Measurements from ENCODE around the gene SLC6A13. TPM values are rescaled to one million over a fixed set of nuclear protein-coding genes. Genes with fewer than 3 reads are reported as not detected.

Gene SLC6A13
- total RNA-seq, 4 donors from 2014 or later, result 0.80 to 4.9 (median 1.7) TPM; not detected in 1

DNA sequence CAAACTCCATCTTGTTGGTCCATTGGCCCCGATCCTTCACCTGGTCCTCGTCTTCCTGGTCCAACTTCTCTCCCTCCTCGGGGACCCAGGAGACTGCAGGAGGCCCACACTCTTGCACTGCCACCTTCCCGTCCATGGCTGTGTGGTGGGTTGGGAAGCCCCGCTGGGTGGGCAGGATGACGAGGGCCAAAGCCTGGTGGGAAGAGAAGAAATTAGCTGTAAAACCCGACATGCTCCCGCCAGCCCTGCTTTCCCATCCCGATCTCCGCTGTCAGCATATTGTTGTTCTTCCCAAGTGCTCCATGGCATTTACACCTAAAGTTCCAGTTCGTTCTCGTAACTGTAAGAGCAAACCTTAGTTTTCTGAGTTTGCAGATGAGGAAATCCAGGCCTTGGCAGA, 52.8 kb downstream of the SLC6A13 start:
- Histone ChIP-seq H3K27ac (no peak overlapping the region), H3K36me3 (no peaks in the 10 kb centered on the region), H3K27me3 (no peaks in the 10 kb centered on the region), H3K9me3 (no peaks in the 10 kb centered on the region), H3K4me1 (peaks cover 0 to 16% (median 2%) of the 10 kb centered on the region in 4 donors), H3K4me3 (no peak overlapping the region)
- DNase-seq, result no peak
- TF ChIP-seq, protein P1, sequence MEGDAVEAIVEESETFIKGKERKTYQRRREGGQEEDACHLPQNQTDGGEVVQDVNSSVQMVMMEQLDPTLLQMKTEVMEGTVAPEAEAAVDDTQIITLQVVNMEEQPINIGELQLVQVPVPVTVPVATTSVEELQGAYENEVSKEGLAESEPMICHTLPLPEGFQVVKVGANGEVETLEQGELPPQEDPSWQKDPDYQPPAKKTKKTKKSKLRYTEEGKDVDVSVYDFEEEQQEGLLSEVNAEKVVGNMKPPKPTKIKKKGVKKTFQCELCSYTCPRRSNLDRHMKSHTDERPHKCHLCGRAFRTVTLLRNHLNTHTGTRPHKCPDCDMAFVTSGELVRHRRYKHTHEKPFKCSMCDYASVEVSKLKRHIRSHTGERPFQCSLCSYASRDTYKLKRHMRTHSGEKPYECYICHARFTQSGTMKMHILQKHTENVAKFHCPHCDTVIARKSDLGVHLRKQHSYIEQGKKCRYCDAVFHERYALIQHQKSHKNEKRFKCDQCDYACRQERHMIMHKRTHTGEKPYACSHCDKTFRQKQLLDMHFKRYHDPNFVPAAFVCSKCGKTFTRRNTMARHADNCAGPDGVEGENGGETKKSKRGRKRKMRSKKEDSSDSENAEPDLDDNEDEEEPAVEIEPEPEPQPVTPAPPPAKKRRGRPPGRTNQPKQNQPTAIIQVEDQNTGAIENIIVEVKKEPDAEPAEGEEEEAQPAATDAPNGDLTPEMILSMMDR (IDR thresholded peaks at IDR 0.05), result no peak
- TF ChIP-seq POLR2A (IDR thresholded peaks at IDR 0.05), result no peak

DNA sequence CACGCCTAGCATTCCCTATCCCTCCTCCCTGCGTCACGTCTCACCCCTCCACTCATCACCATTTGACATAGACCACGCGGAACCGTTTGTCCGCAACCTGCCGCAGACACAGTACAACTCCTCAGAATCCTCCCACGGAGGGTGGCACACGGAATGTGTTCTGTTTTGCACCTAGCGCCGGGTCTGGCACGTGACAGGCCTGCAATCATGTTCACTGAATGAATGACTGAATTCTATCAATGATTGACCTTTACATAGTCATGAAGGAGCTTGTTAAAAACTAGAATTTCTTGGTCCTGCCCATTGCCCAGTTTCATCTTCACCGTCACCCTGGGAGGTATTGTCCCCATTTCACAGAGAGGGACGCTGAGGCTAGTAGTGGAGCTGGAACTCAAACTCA, 53.4 kb downstream of the SLC6A13 start:
- DNase-seq, result no peak
- Histone ChIP-seq H3K36me3 (no peaks in the 10 kb centered on the region), H3K27me3 (no peaks in the 10 kb centered on the region), H3K4me3 (no peak overlapping the region), H3K4me1 (peaks cover 0 to 16% (median 2%) of the 10 kb centered on the region in 4 donors), H3K27ac (no peak overlapping the region), H3K9me3 (no peaks in the 10 kb centered on the region)
- no peak for TF ChIP-seq POLR2A (IDR thresholded peaks at IDR 0.05)
- TF ChIP-seq, protein P1 (IDR thresholded peaks at IDR 0.05), result no peak

DNA sequence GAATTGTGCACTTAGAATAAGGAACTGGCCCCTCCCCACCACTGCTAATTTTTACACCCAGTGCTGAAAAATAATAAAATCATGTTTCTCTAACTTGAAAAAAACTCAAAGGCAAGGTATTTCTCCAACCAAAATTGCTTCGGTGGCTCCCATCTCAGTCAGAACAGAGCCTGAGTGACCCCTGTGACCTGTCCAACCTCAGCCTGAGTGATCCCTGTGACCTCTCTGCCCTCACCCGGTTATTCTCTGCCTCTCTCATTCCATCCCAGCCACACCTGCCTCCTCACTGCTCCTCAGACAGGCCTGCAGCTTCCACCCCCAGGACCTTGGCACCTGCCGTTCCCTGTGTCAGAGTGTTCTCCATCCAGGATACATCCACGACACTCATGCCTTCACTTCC, 53.8 kb downstream of the SLC6A13 start:
- DNase-seq, result no peak
- Histone ChIP-seq H3K27me3 (no peaks in the 10 kb centered on the region), H3K36me3 (no peaks in the 10 kb centered on the region), H3K4me1 (peaks cover 0 to 18% (median 2%) of the 10 kb centered on the region in 4 donors), H3K9me3 (no peaks in the 10 kb centered on the region), H3K27ac (no peak overlapping the region), H3K4me3 (no peak overlapping the region)
- TF ChIP-seq, protein P1 (IDR thresholded peaks at IDR 0.05), result no peak
- TF ChIP-seq POLR2A (IDR thresholded peaks at IDR 0.05), result no peak

DNA sequence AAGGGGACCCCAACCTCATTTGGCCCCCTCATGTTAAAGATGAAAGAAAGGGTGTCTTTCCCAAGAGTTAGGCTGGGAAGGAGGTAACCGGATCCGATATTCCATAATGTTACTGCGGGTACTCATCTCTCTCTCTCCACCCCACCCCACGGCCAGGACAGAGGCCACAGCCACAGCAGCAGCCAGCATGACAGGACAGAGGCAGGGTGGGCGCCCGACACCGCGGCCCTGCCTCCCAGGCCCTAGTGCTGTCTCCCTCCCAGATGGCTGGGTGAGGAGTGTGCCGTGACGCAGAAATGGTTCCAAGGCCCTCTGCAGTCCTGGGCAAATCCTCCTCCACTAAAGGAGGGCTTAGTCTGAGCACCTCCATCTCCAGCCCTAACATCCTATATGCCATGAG, 54.8 kb downstream of the SLC6A13 start:
- Histone ChIP-seq H3K4me3 (no peak overlapping the region), H3K36me3 (no peaks in the 10 kb centered on the region), H3K4me1 (peaks cover 0 to 8% (median 2%) of the 10 kb centered on the region in 4 donors), H3K9me3 (no peaks in the 10 kb centered on the region), H3K27ac (no peak overlapping the region), H3K27me3 (no peaks in the 10 kb centered on the region)
- DNase-seq, result no peak
- TF ChIP-seq, protein P1 (IDR thresholded peaks at IDR 0.05), result no peak
- no peak for TF ChIP-seq POLR2A (IDR thresholded peaks at IDR 0.05)

DNA sequence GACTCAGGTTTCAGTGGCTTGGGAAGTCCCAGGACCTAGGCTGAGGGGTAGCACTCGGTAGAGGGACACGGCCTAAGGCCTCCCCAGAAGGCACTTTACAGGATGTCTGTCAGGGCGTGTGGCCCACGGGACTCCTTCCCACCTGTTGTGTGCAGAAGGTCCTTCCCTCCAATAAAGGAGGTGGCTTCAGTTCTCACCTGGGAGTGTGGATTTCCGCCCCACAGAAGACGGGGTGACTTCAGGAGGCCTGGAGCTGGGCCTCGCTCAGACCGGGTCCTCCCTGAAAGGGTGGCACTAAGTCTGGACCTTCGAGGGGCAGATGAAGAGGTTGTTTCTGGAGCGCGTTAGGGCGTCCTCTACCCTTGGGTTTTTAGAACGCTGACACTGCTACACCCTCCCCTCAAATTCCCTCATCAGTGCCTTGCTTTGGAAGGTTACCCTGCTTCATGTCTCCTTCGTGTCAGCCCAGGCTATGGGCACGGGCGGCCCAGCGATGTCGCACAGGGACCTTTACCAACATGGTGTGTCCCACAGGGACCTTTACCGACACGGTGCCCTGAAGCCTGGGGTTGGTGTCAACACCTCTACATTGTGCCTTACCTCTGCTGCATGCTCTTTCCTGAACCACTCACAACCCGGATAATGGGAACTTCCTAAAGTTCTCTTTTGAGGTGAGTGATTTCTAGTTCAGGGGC, 55.7 kb downstream of the SLC6A13 start:
- H3K4me3 ChIP-seq, result no peak overlapping the region
- peaks cover 0 to 3% (median 0%) of the 10 kb centered on the region in 4 donors for H3K4me1 ChIP-seq
- H3K27me3 ChIP-seq, result no peaks in the 10 kb centered on the region
- H3K9me3 ChIP-seq, result no peaks in the 10 kb centered on the region
- no peak overlapping the region for H3K27ac ChIP-seq
- TF ChIP-seq POLR2A (IDR thresholded peaks at IDR 0.05), result no peak
- TF ChIP-seq, protein P1 (IDR thresholded peaks at IDR 0.05), result no peak
- no peaks in the 10 kb centered on the region for H3K36me3 ChIP-seq
- no peak for DNase-seq

All from Peyer's patch (tissue), 4 donors.